ENCODE measurements around the gene PES1. TPM values are rescaled to one million over a fixed set of nuclear protein-coding genes. Genes with fewer than 3 reads are reported as not detected.
"Not testable (repeated sequence)": the region's sequence is repeated elsewhere in the genome, so short reads cannot be mapped to it uniquely, and the experiment has no call there.

The PES1 gene
- polyA plus RNA-seq, 12 donors = 40.9 to 58.0 (median 44.8) TPM; not detected in 1

- DNase-seq = no peak
These were observed 19.5 kb upstream of the PES1 start for GRCh38 chr22:30611197-30611596.

GRCh38 chr22:30610299-30610698 is 18.6 kb upstream of the PES1 start:
- DNase-seq = no peak

GRCh38 chr22:30609260-30610185 is 17.8 kb upstream of the PES1 start:
- no peak for DNase-seq

- DNase-seq = no peak
These were observed 16.2 kb upstream of the PES1 start for GRCh38 chr22:30607939-30608338.

GRCh38 chr22:30607300-30607930 is 15.7 kb upstream of the PES1 start:
- DNase-seq = no peak

- peak; percentile 71 for DNase-seq
These were observed 15.0 kb upstream of the PES1 start, which contains the start of gene TCN2 for GRCh38 chr22:30606455-30607299. TSS of gene TCN2 (plus strand) at chr22:30607174. CDS start at chr22:30607332, 158 bp downstream.

GRCh38 chr22:30605449-30606110 is 13.9 kb upstream of the PES1 start:
- DNase-seq = no peak

GRCh38 chr22:30604723-30605122 is 13.0 kb upstream of the PES1 start:
- DNase-seq = no peak

GRCh38 chr22:30603801-30604200 is 12.1 kb upstream of the PES1 start:
- no peak for DNase-seq

- DNase-seq = no peak
These were observed 10.3 kb upstream of the PES1 start for GRCh38 chr22:30602049-30602448.

- DNase-seq = no peak
These were observed 9.8 kb upstream of the PES1 start for GRCh38 chr22:30601464-30601863.

- no peak for DNase-seq
These were observed 9.2 kb upstream of the PES1 start for GRCh38 chr22:30600921-30601320.

- no peak for DNase-seq
These were observed 7.3 kb upstream of the PES1 start for GRCh38 chr22:30598986-30599385.

- no peak for DNase-seq
These were observed 5.2 kb upstream of the PES1 start for GRCh38 chr22:30596886-30597285.

- DNase-seq = no peak
These were observed 4.5 kb upstream of the PES1 start for GRCh38 chr22:30596199-30596598.

- DNase-seq = not testable (repeated sequence)
These were observed 627 bp upstream of the PES1 start for GRCh38 chr22:30592360-30592713.

GRCh38 chr22:30591191-30591587 is 521 bp downstream of the PES1 start:
- no peak for DNase-seq

- no peak for DNase-seq
These were observed 5.3 kb downstream of the PES1 start for GRCh38 chr22:30586414-30586813.

GRCh38 chr22:30584441-30584840 is 7.3 kb downstream of the PES1 start:
- DNase-seq = no peak

GRCh38 chr22:30582788-30583545 is 8.7 kb downstream of the PES1 start:
- DNase-seq = no peak

- DNase-seq = no peak
These were observed 9.7 kb downstream of the PES1 start for GRCh38 chr22:30582051-30582450.

All from muscle of arm (tissue), 12 donors.